HG03378 (cell line): Measurements from ENCODE around the gene SYT12.
"Not testable (repeated sequence)": the region's sequence is repeated elsewhere in the genome, so short reads cannot be mapped to it uniquely, and the experiment has no call there.

Source experiments
- ATAC-seq: cut with Tn5 transposase; IDR thresholded peaks from one replicate; pipeline ENCODE4 v1.9.1; 2021; ENCODE audit warnings: mild to moderate bottlenecking, moderate library complexity; ENCODE audit not compliant: unreplicated experiment

Gene SYT12

DNA sequence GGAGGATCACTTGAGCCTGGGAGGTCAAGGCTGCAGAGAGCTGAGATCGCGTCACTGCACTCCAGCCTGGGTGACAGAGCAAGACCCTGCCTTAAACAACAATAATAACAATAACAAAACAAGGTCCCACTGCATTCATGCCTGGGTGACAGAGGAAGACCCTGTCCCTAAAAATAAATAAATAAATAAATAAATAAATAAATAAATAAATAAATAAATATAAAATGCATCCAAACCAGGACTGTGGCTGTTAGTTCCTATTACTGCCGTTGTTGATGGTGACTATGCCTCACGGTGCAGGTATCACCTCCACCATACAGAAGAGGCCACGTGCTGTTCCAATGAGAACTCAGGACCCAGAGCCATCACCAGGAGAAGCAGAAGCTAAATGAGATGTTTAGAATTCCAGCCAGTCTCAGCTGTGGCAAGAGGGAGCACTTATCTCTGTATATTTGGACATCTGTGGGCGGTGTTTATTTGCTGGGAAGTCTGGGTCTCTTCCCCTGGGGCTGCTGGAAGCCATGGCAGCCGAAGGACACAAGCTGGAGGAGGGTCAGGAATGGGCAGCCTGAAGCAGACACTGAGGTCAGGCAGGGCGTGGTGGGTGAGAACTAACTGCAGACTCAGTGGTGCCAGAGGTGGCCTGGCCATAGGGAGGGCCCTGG is 26.2 kb upstream of the SYT12 start:
- no peak for ATAC-seq

DNA sequence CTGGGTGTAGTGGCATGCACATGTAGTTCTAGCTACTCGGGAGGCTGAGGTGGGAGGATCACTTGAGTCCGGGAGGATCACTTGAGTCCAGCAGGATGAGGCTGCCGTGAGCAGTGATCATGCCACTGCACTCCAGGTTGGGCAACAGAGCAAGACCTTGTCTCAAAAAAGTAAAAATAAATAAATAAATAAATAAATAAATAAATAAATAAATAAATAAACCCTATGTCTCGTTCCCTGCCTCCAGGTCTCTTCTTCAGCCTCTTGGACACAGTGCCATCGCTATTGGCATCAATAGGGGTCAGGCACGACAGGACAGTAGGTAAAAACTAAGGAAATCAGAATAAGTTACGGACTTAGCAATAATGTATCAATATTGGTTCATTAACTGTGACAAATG is 23.4 kb upstream of the SYT12 start:
- no peak for ATAC-seq

DNA sequence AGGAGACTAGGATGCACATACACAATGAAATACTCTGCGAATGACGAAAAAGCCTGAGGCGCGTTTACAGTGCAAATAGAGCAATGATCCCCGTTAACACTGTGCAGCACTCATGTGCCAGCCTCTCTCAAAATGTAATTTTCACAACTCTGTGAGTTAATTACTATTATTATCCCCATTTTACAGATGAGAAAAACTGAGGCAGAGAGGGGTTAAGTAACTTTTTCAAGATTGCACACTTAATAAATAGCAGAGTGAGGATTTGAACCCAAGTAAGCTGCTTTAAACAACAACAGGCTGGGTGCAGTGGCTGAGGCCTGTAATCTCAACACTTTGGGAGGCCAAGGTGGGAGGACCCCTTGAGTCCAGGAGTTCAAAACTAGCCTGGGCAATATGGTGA is 21.6 kb upstream of the SYT12 start:
- no peak for ATAC-seq

- no peak for ATAC-seq
These were observed 20.5 kb upstream of the SYT12 start for GRCh38 chr11:67002297-67002913.

DNA sequence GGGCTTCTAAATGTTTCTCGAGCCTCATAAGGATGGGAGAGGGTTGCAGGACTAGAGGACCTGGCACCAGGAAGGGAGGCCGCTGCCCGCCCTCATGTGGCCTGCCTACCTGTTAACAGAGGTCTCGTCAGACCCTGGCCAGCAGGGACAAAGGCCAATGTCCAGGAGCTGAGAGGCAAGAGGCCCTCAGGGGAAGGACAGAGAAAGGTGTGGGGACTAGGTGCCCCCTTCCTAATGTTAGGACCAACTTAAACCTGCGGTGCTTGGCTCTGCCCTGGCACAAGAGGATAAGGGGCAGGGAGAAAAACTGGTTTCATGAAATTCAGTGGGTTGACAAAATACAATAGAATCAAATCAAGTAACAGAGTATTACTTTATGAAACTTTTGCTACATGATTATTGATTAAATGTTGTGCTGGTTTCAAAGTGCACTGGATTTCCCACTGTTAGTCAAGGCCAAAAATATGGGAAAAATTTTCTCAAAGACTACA is 20.0 kb upstream of the SYT12 start:
- ATAC-seq: no peak

DNA sequence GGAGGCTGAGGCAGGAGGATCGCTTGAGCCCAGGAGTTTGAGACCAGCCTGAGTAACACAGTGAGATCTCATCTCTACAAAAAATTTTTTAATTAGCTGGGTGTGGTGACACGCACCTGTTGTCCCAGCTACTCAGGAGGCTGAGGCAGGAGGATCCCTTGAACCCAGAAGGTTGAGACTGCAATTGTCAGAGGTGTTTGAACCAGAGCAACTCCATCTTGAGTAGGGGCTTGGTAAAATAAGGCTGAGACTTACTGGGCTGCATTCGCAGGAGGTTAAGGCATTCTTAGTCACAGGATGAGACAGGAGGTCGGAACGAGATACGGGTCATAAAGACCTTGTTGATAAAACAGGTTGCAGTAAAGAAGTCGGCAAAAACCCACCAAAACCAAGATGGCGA is 17.7 kb upstream of the SYT12 start:
- not testable (repeated sequence) for ATAC-seq

DNA sequence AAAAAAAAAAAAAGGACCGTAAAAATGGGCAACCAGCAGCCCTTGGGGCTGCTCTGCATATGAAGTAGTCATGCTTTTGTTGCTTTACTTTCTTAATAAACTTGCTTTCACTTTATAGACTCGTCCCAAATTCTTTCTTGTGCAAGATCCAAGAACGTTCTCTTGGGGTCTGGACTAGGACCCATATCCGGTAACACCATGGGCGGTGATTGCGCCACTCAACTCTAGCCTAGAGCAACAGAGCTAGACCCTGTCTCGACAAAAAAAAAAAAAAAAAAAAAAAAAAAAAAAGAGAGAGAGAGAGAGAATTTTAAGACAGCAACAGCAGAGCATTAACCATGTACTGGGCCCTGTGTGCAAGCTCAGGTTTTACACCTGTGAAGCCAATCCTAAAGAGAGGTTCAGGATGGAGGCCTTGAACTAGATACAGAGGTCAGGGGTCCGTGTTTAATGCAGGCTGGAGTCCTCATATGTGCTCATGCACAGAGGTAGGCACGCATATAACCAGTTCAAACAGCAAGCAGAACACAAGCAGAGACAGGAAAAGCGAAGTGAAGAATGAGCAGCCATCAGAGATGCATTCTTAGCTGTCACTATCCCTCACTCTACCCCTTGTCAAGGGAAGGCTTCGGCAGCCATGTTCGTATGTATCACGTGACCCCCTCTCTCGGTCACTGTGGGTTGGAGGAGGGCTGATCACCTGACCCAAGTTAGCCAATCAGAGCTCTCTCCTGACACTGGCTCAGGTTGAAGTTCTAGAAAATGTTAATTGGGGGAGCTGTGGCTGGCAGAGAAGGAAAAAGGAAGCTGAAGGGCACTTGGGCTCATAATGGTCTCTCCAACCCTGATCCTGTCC is 16.7 kb upstream of the SYT12 start:
- no peak for ATAC-seq

GRCh38 chr11:67007126-67007525 is 15.8 kb upstream of the SYT12 start:
- no peak for ATAC-seq

- no peak for ATAC-seq
These were observed 12.5 kb upstream of the SYT12 start for GRCh38 chr11:67010296-67010905.

DNA sequence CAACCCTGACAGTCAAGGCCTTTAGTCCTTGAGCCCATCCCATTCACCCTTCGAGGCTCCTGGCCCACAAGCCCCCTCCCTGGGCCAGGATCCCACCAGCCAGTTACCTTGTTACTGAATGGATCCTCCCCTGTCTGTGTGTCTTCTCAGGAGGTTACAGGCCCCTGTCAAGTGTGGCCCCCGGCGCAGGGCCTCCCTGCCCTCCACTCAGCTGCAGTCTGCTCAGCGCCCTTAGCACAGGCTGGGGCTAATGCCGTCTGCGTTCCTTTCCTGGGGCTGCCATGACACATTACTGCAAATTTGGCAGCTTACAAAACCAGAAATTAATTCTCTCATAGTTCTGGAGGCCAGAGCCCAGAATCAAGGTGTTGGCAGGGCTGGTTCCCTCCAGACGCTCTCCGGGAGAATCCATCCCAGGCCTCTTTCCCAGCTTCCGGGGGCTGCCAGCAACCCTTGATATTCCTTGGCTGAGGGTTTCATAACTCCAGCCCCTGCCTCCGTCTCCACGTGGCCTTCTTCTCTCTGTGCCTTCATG is 9.4 kb upstream of the SYT12 start:
- no peak for ATAC-seq

GRCh38 chr11:67014343-67014742 is 8.6 kb upstream of the SYT12 start:
- no peak for ATAC-seq

DNA sequence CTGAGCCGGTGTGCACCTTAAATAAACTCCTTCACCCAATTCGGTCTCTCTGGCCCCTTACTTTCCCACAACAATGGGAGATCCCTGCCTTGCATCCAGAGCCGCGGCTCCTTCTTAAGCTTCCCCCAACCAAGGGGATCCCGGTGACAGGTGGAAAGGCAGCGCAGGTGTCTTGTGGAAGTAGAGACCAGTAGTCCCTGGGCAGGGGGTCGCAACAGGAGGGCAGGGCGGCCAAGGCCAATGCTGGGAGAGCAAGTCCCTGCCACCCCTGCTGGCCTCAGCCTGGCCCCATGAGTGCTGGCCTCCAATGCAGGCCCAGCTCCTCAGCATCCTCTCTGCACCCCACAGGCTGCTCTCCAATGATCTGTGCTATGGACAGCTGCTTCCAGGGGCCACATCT is 7.9 kb upstream of the SYT12 start:
- ATAC-seq: no peak

- ATAC-seq: no peak
These were observed 6.4 kb upstream of the SYT12 start for GRCh38 chr11:67016550-67016949.

DNA sequence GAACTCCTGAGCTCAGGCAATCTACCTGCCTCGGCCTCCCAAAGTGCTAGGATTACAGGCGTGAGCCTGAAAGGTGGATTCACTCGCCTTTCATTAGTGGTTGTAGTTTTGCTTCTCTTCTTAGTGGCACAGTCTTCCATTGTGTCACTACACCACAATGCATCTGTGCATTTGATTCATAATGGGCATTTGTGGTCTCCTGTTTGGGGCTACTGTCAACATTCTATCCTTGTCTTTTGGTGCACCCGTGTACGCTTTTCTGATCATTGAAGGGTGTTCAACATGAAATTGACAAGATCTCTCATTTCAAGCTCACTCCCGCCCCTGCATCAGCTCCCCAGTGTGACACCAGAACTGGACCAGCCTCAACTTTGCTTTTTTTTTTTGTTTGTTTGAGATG is 2.0 kb upstream of the SYT12 start:
- no peak for ATAC-seq

DNA sequence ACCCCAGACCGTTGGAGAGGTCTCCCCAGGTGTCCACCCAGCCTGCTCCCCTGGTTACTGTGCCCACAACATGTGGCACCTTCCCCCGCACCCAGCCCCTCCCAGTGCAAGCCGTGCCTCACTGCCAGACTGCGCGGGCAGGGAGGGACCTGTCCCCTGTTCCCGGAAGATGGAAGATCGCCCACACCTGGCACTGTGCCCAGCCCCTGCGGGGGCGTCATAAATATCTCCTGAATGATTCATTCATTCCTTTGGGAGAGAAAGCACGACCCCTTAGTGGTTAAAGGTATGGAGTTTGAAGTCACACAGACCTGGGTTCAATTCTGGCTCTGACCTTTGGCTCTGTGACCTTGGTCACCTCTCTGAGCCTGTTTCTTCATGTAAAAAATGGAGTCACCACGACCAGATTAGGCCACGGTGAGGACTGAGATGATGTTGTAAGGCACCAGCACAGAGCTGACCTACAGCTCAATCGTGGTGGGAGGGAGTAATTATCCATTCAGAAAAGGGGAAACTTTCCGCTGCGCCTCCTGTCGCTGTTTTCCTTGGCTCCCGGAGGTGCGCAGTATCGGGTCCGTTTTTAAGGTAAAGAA is 497 bp upstream of the SYT12 start:
- no peak for ATAC-seq

GRCh38 chr11:67023957-67024353 is 1.0 kb downstream of the SYT12 start:
- ATAC-seq: no peak

DNA sequence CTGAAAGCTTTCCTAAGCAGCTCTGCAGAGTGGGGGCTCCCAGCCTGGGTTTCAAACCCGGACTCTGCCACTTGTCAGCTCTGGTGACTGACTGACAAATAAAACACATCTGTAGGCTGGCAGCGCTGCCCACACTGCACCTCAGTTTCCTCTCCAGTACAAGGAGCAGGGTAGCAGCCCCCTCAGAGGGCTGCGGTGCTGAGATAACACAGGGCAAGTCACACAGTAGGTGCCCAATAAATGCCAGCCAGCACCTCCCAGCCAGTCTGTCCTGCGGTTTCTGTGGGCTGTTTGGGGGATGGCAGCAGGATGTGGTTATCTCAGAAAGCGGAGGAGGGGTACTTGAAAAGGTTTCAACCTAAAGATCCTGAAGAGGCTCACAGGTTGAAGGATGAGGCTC is 1.5 kb downstream of the SYT12 start:
- no peak for ATAC-seq

GRCh38 chr11:67024966-67025365 is 2.0 kb downstream of the SYT12 start:
- ATAC-seq: no peak

- no peak for ATAC-seq
These were observed 2.8 kb downstream of the SYT12 start for GRCh38 chr11:67025750-67026149.

GRCh38 chr11:67026941-67027340 is 4.0 kb downstream of the SYT12 start:
- ATAC-seq: no peak

DNA sequence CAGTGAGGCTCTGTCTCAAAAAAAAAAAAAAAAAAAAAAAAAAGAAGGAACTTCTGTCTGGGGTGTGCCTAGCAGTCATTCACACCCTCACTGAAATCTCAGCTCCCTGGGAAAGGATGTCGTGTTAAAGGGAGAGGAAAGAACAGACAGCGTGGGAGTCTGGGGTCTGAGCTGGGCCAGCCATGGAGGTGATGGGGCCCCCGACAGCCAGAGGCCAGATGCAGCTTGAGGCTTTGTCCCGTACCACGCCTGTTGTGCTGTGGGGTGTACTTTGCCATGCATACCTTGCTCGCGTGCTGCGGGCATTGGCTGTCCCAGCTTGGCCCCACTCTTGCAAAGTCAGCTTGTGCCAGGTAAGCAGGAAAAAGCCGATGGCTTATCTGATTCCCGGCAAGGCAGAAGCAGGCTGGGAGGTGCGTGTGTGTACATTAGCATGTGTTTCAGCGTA is 4.6 kb downstream of the SYT12 start:
- peak; percentile 8 for ATAC-seq
